GM19025 (cell line): ENCODE results near the gene ZFAND6.
"Not testable (repeated sequence)": the region's sequence is repeated elsewhere in the genome, so short reads cannot be mapped to it uniquely, and the experiment has no call there.

Experiments used
- ATAC-seq: cut with Tn5 transposase; IDR thresholded peaks from one replicate; pipeline ENCODE4 v1.9.1; 2021; ENCODE audit warnings: mild to moderate bottlenecking, low read depth, moderate library complexity; ENCODE audit not compliant: unreplicated experiment

Gene ZFAND6

GRCh38 chr15:80095511-80095910 lies 36.0 kb downstream of the ZFAND6 start:
- no peak for ATAC-seq

- ATAC-seq: no peak
Measured at GRCh38 chr15:80095969-80096368, 36.5 kb downstream of the ZFAND6 start.

- ATAC-seq: no peak
Measured at GRCh38 chr15:80098341-80098740, 38.9 kb downstream of the ZFAND6 start.

GRCh38 chr15:80099241-80099640 lies 39.8 kb downstream of the ZFAND6 start:
- no peak for ATAC-seq

GRCh38 chr15:80099662-80100061 lies 40.2 kb downstream of the ZFAND6 start:
- peak; percentile 81 for ATAC-seq

- ATAC-seq: no peak
Measured at GRCh38 chr15:80100247-80100646, 40.8 kb downstream of the ZFAND6 start.

GRCh38 chr15:80105193-80105592 lies 45.7 kb downstream of the ZFAND6 start:
- ATAC-seq: no peak

- ATAC-seq: no peak
Measured at GRCh38 chr15:80105595-80105994, 46.1 kb downstream of the ZFAND6 start.

GRCh38 chr15:80106051-80106450 lies 46.6 kb downstream of the ZFAND6 start:
- no peak for ATAC-seq

GRCh38 chr15:80107204-80107603 lies 47.7 kb downstream of the ZFAND6 start:
- no peak for ATAC-seq

GRCh38 chr15:80107774-80108173 lies 48.3 kb downstream of the ZFAND6 start:
- ATAC-seq: no peak

GRCh38 chr15:80109388-80109787 lies 49.9 kb downstream of the ZFAND6 start:
- no peak for ATAC-seq

- ATAC-seq: no peak
Measured at GRCh38 chr15:80110920-80111319, 51.4 kb downstream of the ZFAND6 start.

GRCh38 chr15:80114114-80114513 lies 54.6 kb downstream of the ZFAND6 start:
- ATAC-seq: no peak

- no peak for ATAC-seq
Measured at GRCh38 chr15:80115021-80115420, 55.5 kb downstream of the ZFAND6 start.

GRCh38 chr15:80118956-80119355 lies 59.5 kb downstream of the ZFAND6 start:
- no peak for ATAC-seq

- ATAC-seq: no peak
Measured at GRCh38 chr15:80120636-80121035, 61.2 kb downstream of the ZFAND6 start.

GRCh38 chr15:80121546-80121945 lies 62.1 kb downstream of the ZFAND6 start:
- no peak for ATAC-seq

- ATAC-seq: no peak
Measured at GRCh38 chr15:80123034-80123433, 63.6 kb downstream of the ZFAND6 start.

GRCh38 chr15:80127253-80127652 lies 67.8 kb downstream of the ZFAND6 start:
- ATAC-seq: not testable (repeated sequence)

- ATAC-seq: no peak
Measured at GRCh38 chr15:80127911-80128310, 68.4 kb downstream of the ZFAND6 start.

- no peak for ATAC-seq
Measured at GRCh38 chr15:80132382-80132781, 72.9 kb downstream of the ZFAND6 start.

- no peak for ATAC-seq
Measured at GRCh38 chr15:80136854-80137253, 77.4 kb downstream of the ZFAND6 start.
